ENCODE data around the gene CR2. TPM values are rescaled to one million over a fixed set of nuclear protein-coding genes. Genes with fewer than 3 reads are reported as not detected.

CR2 gene
- total and polyA plus RNA-seq, 8 donors: 0.03 to 0.34 (median 0.07) TPM; not detected in 1

DNA sequence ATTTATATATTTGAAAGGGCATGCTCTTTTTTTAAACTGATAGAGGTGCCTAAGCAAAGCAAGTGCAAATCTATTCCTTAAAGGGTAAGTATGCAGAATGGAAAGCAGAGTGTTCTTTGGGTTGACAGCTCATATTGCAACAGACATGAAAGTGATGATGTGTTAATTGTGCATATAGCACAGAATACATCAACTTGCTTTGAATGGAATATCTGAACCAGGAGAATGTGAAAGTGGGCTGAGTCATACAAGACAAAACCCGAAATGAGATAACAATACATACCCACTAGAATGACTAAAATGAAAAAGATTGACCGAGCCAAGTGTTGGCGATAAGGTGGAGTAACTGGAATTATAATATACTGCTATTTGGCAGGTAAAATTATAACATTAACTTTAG is 46.2 kb downstream of the CR2 start:
- Histone ChIP-seq H3K4me3 (no peak overlapping the region), H3K9me3 (no peaks in the 10 kb centered on the region), H3K4me1 (no peaks in the 10 kb centered on the region), H3K36me3 (no peaks in the 10 kb centered on the region), H3K27me3 (peaks cover 0 to 5% (median 0%) of the 10 kb centered on the region in 4 donors), H3K27ac (no peak overlapping the region)
- FAIRE-seq (no peak), ATAC-seq (no peak), DNase-seq (no peak)
- intact Hi-C loops (cut with DNase I): no loop called here
- WGBS, 2 donors: 57% methylated on average over 3 of the region's 3 CpGs
- TF ChIP-seq, protein P1, sequence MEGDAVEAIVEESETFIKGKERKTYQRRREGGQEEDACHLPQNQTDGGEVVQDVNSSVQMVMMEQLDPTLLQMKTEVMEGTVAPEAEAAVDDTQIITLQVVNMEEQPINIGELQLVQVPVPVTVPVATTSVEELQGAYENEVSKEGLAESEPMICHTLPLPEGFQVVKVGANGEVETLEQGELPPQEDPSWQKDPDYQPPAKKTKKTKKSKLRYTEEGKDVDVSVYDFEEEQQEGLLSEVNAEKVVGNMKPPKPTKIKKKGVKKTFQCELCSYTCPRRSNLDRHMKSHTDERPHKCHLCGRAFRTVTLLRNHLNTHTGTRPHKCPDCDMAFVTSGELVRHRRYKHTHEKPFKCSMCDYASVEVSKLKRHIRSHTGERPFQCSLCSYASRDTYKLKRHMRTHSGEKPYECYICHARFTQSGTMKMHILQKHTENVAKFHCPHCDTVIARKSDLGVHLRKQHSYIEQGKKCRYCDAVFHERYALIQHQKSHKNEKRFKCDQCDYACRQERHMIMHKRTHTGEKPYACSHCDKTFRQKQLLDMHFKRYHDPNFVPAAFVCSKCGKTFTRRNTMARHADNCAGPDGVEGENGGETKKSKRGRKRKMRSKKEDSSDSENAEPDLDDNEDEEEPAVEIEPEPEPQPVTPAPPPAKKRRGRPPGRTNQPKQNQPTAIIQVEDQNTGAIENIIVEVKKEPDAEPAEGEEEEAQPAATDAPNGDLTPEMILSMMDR (IDR thresholded peaks at IDR 0.05): no peak

DNA sequence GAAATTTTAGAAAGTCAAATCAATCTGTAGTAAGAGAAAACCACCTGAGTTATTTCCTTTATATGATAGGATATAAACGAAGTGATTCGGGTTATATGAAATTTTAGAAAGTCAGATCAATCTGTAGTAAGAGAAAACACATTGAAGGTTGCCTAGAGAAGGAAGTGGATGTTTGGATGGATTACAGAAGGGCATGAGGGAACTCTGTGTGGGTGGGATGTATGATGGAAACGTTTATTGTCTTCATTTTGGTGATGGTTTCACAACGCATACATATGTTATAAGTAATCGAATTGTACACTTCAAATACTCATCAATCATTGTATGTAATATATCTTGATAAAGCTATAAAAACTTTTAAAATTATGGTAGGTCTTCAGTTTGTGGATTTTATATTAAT is 46.9 kb downstream of the CR2 start:
- intact Hi-C loops (cut with DNase I): no loop called here
- FAIRE-seq: no peak
- H3K9me3 ChIP-seq: no peaks in the 10 kb centered on the region
- TF ChIP-seq, protein P1 (IDR thresholded peaks at IDR 0.05): no peak
- no peak overlapping the region for H3K27ac ChIP-seq
- no peak for DNase-seq
- WGBS, 2 donors: 37 to 46% methylated on average over 5 of the region's 5 CpGs
- H3K36me3 ChIP-seq: no peaks in the 10 kb centered on the region
- H3K27me3 ChIP-seq: peaks cover 0 to 5% (median 0%) of the 10 kb centered on the region in 4 donors
- no peak for ATAC-seq
- H3K4me3 ChIP-seq: no peak overlapping the region
- no peaks in the 10 kb centered on the region for H3K4me1 ChIP-seq

DNA sequence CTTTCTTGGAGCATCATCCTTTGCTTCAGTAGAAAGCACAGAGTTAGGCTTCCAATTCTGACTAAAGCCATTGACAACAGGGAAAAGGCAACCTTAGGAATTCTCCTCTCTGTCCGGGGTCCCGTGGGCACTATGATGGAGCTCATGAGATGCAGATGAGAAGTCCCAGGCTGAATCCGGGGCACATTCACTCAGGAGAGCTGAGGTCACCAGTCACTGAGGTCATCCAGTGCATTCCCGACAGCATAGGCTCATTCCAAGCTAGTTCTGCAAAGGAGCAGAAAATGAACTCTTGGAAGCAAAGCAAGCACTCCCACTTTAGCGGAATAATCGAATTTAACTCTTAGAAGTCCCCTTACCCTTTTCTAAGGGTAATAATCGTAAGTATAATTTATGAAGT is 48.6 kb downstream of the CR2 start:
- DNase-seq (no peak), FAIRE-seq (no peak), ATAC-seq (no peak)
- Histone ChIP-seq H3K9me3 (no peaks in the 10 kb centered on the region), H3K4me3 (no peak overlapping the region), H3K27me3 (peaks cover 0 to 5% (median 0%) of the 10 kb centered on the region in 4 donors), H3K36me3 (no peaks in the 10 kb centered on the region), H3K27ac (no peak overlapping the region), H3K4me1 (no peaks in the 10 kb centered on the region)
- 42 to 57% methylated on average over 7 of the region's 7 CpGs for WGBS, 2 donors
- TF ChIP-seq, protein P1 (IDR thresholded peaks at IDR 0.05): no peak
- intact Hi-C loops (cut with DNase I): no loop called here

DNA sequence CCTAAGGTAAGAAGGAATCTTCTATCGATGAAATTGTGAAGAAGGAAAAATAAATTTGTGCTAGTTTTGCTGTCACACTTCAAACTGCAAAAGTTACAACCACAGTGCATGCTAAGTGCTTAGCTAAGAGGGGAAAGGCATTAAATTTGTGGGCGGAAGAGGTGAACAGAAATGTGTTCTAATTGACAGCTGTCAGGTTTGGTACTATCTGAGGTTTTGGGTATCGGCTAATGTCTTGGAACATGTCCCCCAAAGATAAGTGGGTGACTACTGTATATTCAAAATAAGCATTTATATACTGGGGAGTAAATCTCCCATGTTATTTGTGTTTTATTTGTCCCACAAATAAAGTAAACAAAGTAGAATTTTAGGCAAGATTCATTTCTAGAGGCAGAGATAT is 49.8 kb downstream of the CR2 start:
- TF ChIP-seq, protein P1 (IDR thresholded peaks at IDR 0.05): no peak

DNA sequence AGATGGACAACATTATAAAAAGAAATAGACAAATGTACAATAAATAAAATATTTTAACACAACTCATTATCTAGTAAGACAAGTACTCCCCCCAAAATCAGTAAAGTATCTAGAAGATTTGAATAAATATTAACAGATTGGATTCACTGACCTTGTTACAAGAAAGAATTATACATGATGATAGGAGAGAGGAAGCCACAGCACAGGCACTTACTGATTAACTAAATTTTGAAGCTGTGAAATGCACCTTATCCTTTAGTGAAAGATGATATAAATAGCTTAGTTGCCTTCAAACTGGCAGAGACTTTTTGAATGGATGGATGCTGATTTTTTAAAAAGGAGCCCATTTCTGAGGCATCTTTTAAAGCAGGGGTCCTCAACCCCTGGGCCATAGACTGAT is 50.3 kb downstream of the CR2 start:
- H3K36me3 ChIP-seq: no peaks in the 10 kb centered on the region
- ATAC-seq (no peak), DNase-seq (no peak), FAIRE-seq (no peak)
- intact Hi-C loops (cut with DNase I): no loop called here
- no peaks in the 10 kb centered on the region for H3K9me3 ChIP-seq
- H3K4me3 ChIP-seq: no peak overlapping the region
- no peak overlapping the region for H3K27ac ChIP-seq
- no peaks in the 10 kb centered on the region for H3K4me1 ChIP-seq
- TF ChIP-seq, protein P1 (IDR thresholded peaks at IDR 0.05): no peak
- H3K27me3 ChIP-seq: peaks cover 0 to 5% (median 0%) of the 10 kb centered on the region in 4 donors

More for the DNA sequence above, 49.8 kb downstream of the CR2 start:
- WGBS, 2 donors: 71 to 85% methylated on average over 3 of the region's 3 CpGs
- FAIRE-seq (no peak), ATAC-seq (no peak), DNase-seq (no peak)
- no peak overlapping the region for H3K27ac ChIP-seq
- H3K27me3 ChIP-seq: peaks cover 0 to 5% (median 0%) of the 10 kb centered on the region in 4 donors
- intact Hi-C loops (cut with DNase I): no loop called here
- no peaks in the 10 kb centered on the region for H3K36me3 ChIP-seq
- no peaks in the 10 kb centered on the region for H3K4me1 ChIP-seq
- H3K4me3 ChIP-seq: no peak overlapping the region
- H3K9me3 ChIP-seq: no peaks in the 10 kb centered on the region

All from pancreas (tissue), 10 donors.